GM19193 (cell line): ENCODE measurements around the gene TDRD3.

ENCODE experiments used
- POLR2A ChIP-seq: IDR thresholded peaks from 4 replicates; pipeline ENCODE4 v1.6.1; 2011; ENCODE audit not compliant: insufficient read depth, insufficient read length; ENCODE audit errors: extremely low read depth

The TDRD3 gene

GRCh38 chr13:60396783-60397703, at the start of gene TDRD3:
TDRD3 (plus strand) TSS chr13:60397220; CDS start chr13:60397365, 145 bp downstream.
- peak; percentile 76 for TF ChIP-seq POLR2A

- TF ChIP-seq POLR2A = no peak
Observed at GRCh38 chr13:60347690-60348089, 49.3 kb upstream of the TDRD3 start.

- no peak for TF ChIP-seq POLR2A
Observed at GRCh38 chr13:60348097-60348496, 48.9 kb upstream of the TDRD3 start.

- no peak for TF ChIP-seq POLR2A
Observed at GRCh38 chr13:60351326-60351725, 45.7 kb upstream of the TDRD3 start.

GRCh38 chr13:60351855-60352615, 45.0 kb upstream of the TDRD3 start:
- no peak for TF ChIP-seq POLR2A

GRCh38 chr13:60352644-60353043, 44.4 kb upstream of the TDRD3 start:
- no peak for TF ChIP-seq POLR2A

GRCh38 chr13:60355056-60355455, 42.0 kb upstream of the TDRD3 start:
- TF ChIP-seq POLR2A = no peak

GRCh38 chr13:60356970-60357369, 40.0 kb upstream of the TDRD3 start:
- TF ChIP-seq POLR2A = no peak

- no peak for TF ChIP-seq POLR2A
Observed at GRCh38 chr13:60358453-60358852, 38.6 kb upstream of the TDRD3 start.

- no peak for TF ChIP-seq POLR2A
Observed at GRCh38 chr13:60363288-60363687, 33.7 kb upstream of the TDRD3 start.

GRCh38 chr13:60369242-60369641, 27.8 kb upstream of the TDRD3 start:
- TF ChIP-seq POLR2A = no peak

GRCh38 chr13:60370343-60370742, 26.7 kb upstream of the TDRD3 start:
- TF ChIP-seq POLR2A = no peak

- no peak for TF ChIP-seq POLR2A
Observed at GRCh38 chr13:60372141-60372540, 24.9 kb upstream of the TDRD3 start.

GRCh38 chr13:60379837-60380565, 17.0 kb upstream of the TDRD3 start:
- no peak for TF ChIP-seq POLR2A

- TF ChIP-seq POLR2A = no peak
Observed at GRCh38 chr13:60384911-60385310, 12.1 kb upstream of the TDRD3 start.
